Measurements from ENCODE around the gene BACH2. TPM values are rescaled to one million over a fixed set of nuclear protein-coding genes. Genes with fewer than 3 reads are reported as not detected.

Gene BACH2
- total RNA-seq, 5 donors from 2014 or later (not counting 1 experiment from before 2014, with no cell fraction given), result 81.9 to 196 (median 96.7) TPM

DNA sequence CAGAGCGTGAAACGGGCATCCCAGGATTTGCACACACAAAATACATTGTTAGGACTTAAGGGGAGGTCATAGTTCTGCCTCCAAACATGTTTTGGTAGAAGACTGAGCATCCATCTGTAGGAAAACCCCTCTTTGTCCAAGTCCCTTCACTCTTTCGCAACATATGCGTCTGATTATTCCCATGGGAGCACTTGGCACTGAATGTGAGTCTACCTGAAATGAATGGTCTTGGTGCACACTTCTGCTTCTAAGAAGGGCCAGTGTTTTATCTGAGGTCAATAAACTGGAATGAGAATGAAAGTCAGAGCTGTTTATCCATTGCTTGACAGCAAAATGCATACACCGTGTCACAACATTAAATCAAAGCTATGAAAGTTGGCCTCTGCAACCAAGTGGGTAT is 369.4 kb downstream of the BACH2 start:
- Mint-ChIP-seq H3K4me3 (no peak overlapping the region), H3K27ac (peak overlapping the region in 1 of 2 donors; percentile 23), H3K27me3 (peaks cover 0 to 2% of the 10 kb centered on the region in 2 donors), H3K9me3 (no peaks in the 10 kb centered on the region), H3K4me1 (peaks cover 38 to 60% (median 46%) of the 10 kb centered on the region in 3 donors), H3K36me3 (peaks cover 34% of the 10 kb centered on the region)
- H3K9me3 ChIP-seq, result no peaks in the 10 kb centered on the region
- H3K4me3 ChIP-seq (ENCODE audit: control insufficient read depth in 1 of 2, extremely low read depth in 1 of 2, low read length in 1 of 2), result no peak overlapping the region
- POLR2A ChIA-PET, result no interaction called here
- CTCF ChIA-PET, result no interaction called here
- DNase-seq (no peak), ATAC-seq (replicated peaks in 1 of 4) (no peak)
- H3K27me3 ChIP-seq (replicated peaks in 1 of 2; ENCODE audit: control insufficient read depth in 2 of 2, extremely low read depth in 1 of 2, insufficient read depth in 2 of 2, low read length in 1 of 2), result peaks cover 0 to 1% of the 10 kb centered on the region in 2 experiments
- 100% methylated on average over 1 of the region's 5 CpGs for WGBS (ENCODE audit: insufficient coverage)
- H3K27ac ChIP-seq (ENCODE audit: low read length), result no peak overlapping the region
- peaks cover 13 to 22% of the 10 kb centered on the region in 2 donors for H3K36me3 ChIP-seq (ENCODE audit: control insufficient read depth in 2 of 2, extremely low read depth in 1 of 2, insufficient read depth in 1 of 2, low read length in 1 of 2)
- H3K4me1 ChIP-seq (ENCODE audit: control insufficient read depth in 1 of 2, extremely low read depth in 1 of 2, insufficient read depth in 2 of 2, low read length in 2 of 2), result peaks cover 0 to 8% of the 10 kb centered on the region in 2 experiments

DNA sequence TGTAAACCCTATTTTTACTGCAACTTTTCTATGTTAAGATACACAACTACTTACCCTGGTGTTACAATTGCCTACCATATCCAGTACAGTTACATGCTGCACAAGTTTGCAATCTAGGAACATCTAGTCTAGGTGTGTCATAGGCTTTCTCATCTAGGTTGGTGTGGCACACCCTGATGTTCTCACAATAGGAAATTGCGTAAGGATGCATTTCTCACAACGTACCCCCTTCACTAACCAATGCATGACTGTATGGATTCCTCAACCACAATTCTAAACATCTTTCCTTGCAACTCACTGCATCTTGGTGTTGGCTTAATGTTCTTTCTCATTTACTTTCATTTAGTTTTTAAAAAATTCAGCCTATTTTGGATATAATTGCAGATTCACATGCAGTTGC is 370.8 kb downstream of the BACH2 start:
- no peak for ATAC-seq (replicated peaks in 1 of 4)
- POLR2A ChIA-PET, result no interaction called here
- H3K4me1 Mint-ChIP-seq, result peaks cover 38 to 58% (median 46%) of the 10 kb centered on the region in 3 donors

DNA sequence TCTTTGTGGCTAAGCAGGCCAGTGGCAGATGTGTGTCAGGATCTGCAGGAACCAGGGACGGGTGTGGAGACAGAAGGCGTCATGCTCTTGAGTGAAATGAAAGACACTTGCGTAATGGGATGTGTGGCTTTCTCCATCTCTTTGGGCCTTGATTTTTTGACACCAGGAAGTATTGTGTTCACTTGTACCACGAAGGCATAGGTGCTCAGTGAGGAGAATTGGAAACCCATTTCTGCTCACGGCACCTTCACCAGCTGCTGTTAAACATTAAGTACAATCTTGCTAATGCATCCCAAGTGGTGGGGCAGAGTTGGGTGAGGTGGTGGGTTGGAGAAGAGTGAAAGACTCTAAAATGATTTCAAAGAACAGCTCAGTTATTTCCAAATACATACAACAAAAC is 372.4 kb downstream of the BACH2 start:
- H3K9me3 ChIP-seq, result no peaks in the 10 kb centered on the region
- POLR2A ChIA-PET, result no interaction called here
- ATAC-seq (replicated peaks in 1 of 4), result no peak
- no peak overlapping the region for H3K27ac Mint-ChIP-seq
- peaks cover 0 to 2% of the 10 kb centered on the region in 2 donors for H3K27me3 Mint-ChIP-seq
- H3K36me3 Mint-ChIP-seq, result peaks cover 9% of the 10 kb centered on the region
- CTCF ChIA-PET, result interaction anchor here (0.6 to 1.0 kb wide), 2 partner anchors 16 to 55 kb away, joined by 3 to 5 read pairs; no protein-coding TSS in a partner anchor
- H3K27me3 ChIP-seq (replicated peaks in 1 of 2; ENCODE audit: control insufficient read depth in 2 of 2, extremely low read depth in 1 of 2, insufficient read depth in 2 of 2, low read length in 1 of 2), result peaks cover 0 to 11% of the 10 kb centered on the region in 2 experiments
- H3K4me1 ChIP-seq (ENCODE audit: control insufficient read depth in 1 of 2, extremely low read depth in 1 of 2, insufficient read depth in 2 of 2, low read length in 2 of 2), result peaks cover 0 to 8% of the 10 kb centered on the region in 2 experiments
- DNase-seq, result no peak
- H3K4me3 ChIP-seq (ENCODE audit: control insufficient read depth in 1 of 2, extremely low read depth in 1 of 2, low read length in 1 of 2), result no peak overlapping the region
- H3K27ac ChIP-seq (ENCODE audit: low read length), result no peak overlapping the region
- H3K4me1 Mint-ChIP-seq, result peaks cover 26 to 46% (median 34%) of the 10 kb centered on the region in 3 donors
- no peaks in the 10 kb centered on the region for H3K9me3 Mint-ChIP-seq
- 59% methylated on average over 3 of the region's 5 CpGs for WGBS (ENCODE audit: insufficient coverage)
- no peak overlapping the region for H3K4me3 Mint-ChIP-seq
- H3K36me3 ChIP-seq (ENCODE audit: control insufficient read depth in 2 of 2, extremely low read depth in 1 of 2, insufficient read depth in 1 of 2, low read length in 1 of 2), result peaks cover 0 to 9% of the 10 kb centered on the region in 2 donors

More for the DNA sequence above, 370.8 kb downstream of the BACH2 start:
- H3K27me3 Mint-ChIP-seq, result peaks cover 0 to 2% of the 10 kb centered on the region in 2 donors
- peaks cover 0 to 8% of the 10 kb centered on the region in 2 experiments for H3K4me1 ChIP-seq (ENCODE audit: control insufficient read depth in 1 of 2, extremely low read depth in 1 of 2, insufficient read depth in 2 of 2, low read length in 2 of 2)
- H3K9me3 ChIP-seq, result no peaks in the 10 kb centered on the region
- peaks cover 6 to 14% of the 10 kb centered on the region in 2 donors for H3K36me3 ChIP-seq (ENCODE audit: control insufficient read depth in 2 of 2, extremely low read depth in 1 of 2, insufficient read depth in 1 of 2, low read length in 1 of 2)
- no peak overlapping the region for H3K4me3 ChIP-seq (ENCODE audit: control insufficient read depth in 1 of 2, extremely low read depth in 1 of 2, low read length in 1 of 2)
- no peaks in the 10 kb centered on the region for H3K9me3 Mint-ChIP-seq
- no peak overlapping the region for H3K27ac ChIP-seq (ENCODE audit: low read length)
- CTCF ChIA-PET, result no interaction called here
- 70% methylated on average over 2 of the region's 2 CpGs for WGBS (ENCODE audit: insufficient coverage)
- peaks cover 0 to 11% of the 10 kb centered on the region in 2 experiments for H3K27me3 ChIP-seq (replicated peaks in 1 of 2; ENCODE audit: control insufficient read depth in 2 of 2, extremely low read depth in 1 of 2, insufficient read depth in 2 of 2, low read length in 1 of 2)
- H3K36me3 Mint-ChIP-seq, result peaks cover 19% of the 10 kb centered on the region
- no peak overlapping the region for H3K27ac Mint-ChIP-seq
- H3K4me3 Mint-ChIP-seq, result no peak overlapping the region
- DNase-seq, result no peak

- CTCF ChIA-PET, result interaction anchor here in 1 of 2 donors (2.6 kb wide), 1 partner anchor 19 kb away, joined by 9 read pairs; no protein-coding TSS in a partner anchor
Observed at GRCh38 chr6:89921691-89922090, 375.0 kb downstream of the BACH2 start.

DNA sequence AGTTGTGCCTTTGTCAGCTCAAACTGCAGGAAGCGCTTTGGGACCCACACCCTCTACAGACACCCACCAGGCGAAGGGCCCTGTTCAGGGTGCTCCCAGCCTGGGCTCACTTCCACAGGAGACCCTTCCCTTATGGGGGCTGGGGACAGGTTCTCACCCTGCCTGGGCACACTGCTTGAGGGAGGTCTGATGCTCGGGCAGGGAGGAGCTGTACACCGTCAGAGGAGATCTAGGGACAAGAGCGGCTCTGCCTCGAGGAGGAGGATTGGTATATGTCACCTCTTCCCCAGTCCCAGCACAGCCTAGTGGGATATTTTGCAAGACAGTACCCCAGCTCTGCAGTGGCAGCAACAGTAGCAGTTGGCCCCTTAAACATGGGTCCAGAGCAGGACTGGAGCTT is 375.4 kb downstream of the BACH2 start:
- no peaks in the 10 kb centered on the region for H3K4me1 ChIP-seq (ENCODE audit: control insufficient read depth in 1 of 2, extremely low read depth in 1 of 2, insufficient read depth in 2 of 2, low read length in 2 of 2)
- DNase-seq (no peak), ATAC-seq (replicated peaks in 1 of 4) (peak in 1 of 4 experiments; percentile 28)
- Mint-ChIP-seq H3K27me3 (peaks cover 2 to 4% of the 10 kb centered on the region in 2 donors), H3K27ac (no peak overlapping the region), H3K36me3 (peaks cover 11% of the 10 kb centered on the region), H3K9me3 (peaks cover 8 to 11% (median 9%) of the 10 kb centered on the region in 3 donors), H3K4me1 (peaks cover 9 to 15% (median 10%) of the 10 kb centered on the region in 3 donors), H3K4me3 (no peak overlapping the region)
- ChIA-PET CTCF (interaction anchor here in 1 of 2 donors (2.6 kb wide), 1 partner anchor 19 kb away, joined by 9 read pairs; no protein-coding TSS in a partner anchor), POLR2A (interaction anchor here in 1 of 2 donors (0.5 kb wide), 1 partner anchor 10 kb away, joined by 4 read pairs; no protein-coding TSS in a partner anchor)
- WGBS (ENCODE audit: insufficient coverage), result no CpG with 5 or more reads among the region's 6 CpGs
- H3K36me3 ChIP-seq (ENCODE audit: control insufficient read depth in 2 of 2, extremely low read depth in 1 of 2, insufficient read depth in 1 of 2, low read length in 1 of 2), result no peaks in the 10 kb centered on the region
- no peak overlapping the region for H3K4me3 ChIP-seq (ENCODE audit: control insufficient read depth in 1 of 2, extremely low read depth in 1 of 2, low read length in 1 of 2)
- H3K27ac ChIP-seq (ENCODE audit: low read length), result no peak overlapping the region
- no peaks in the 10 kb centered on the region for H3K9me3 ChIP-seq
- peaks cover 0 to 22% of the 10 kb centered on the region in 2 experiments for H3K27me3 ChIP-seq (replicated peaks in 1 of 2; ENCODE audit: control insufficient read depth in 2 of 2, extremely low read depth in 1 of 2, insufficient read depth in 2 of 2, low read length in 1 of 2)

More at GRCh38 chr6:89921691-89922090, 375.0 kb downstream of the BACH2 start:
- peaks cover 2 to 4% of the 10 kb centered on the region in 2 donors for H3K27me3 Mint-ChIP-seq
- peaks cover 0 to under 1% of the 10 kb centered on the region in 2 experiments for H3K4me1 ChIP-seq (ENCODE audit: control insufficient read depth in 1 of 2, extremely low read depth in 1 of 2, insufficient read depth in 2 of 2, low read length in 2 of 2)
- POLR2A ChIA-PET, result no interaction called here
- no peak overlapping the region for H3K4me3 Mint-ChIP-seq
- H3K27me3 ChIP-seq (replicated peaks in 1 of 2; ENCODE audit: control insufficient read depth in 2 of 2, extremely low read depth in 1 of 2, insufficient read depth in 2 of 2, low read length in 1 of 2), result peaks cover 0 to 22% of the 10 kb centered on the region in 2 experiments
- DNase-seq (no peak), ATAC-seq (replicated peaks in 1 of 4) (no peak)
- H3K27ac Mint-ChIP-seq, result no peak overlapping the region
- H3K9me3 Mint-ChIP-seq, result peaks cover 3 to 6% (median 4%) of the 10 kb centered on the region in 3 donors
- WGBS (ENCODE audit: insufficient coverage), result 96% methylated on average over 8 of the region's 10 CpGs
- peaks cover 14 to 20% (median 15%) of the 10 kb centered on the region in 3 donors for H3K4me1 Mint-ChIP-seq
- H3K4me3 ChIP-seq (ENCODE audit: control insufficient read depth in 1 of 2, extremely low read depth in 1 of 2, low read length in 1 of 2), result no peak overlapping the region
- no peaks in the 10 kb centered on the region for H3K9me3 ChIP-seq
- H3K36me3 ChIP-seq (ENCODE audit: control insufficient read depth in 2 of 2, extremely low read depth in 1 of 2, insufficient read depth in 1 of 2, low read length in 1 of 2), result no peaks in the 10 kb centered on the region
- no peak overlapping the region for H3K27ac ChIP-seq (ENCODE audit: low read length)
- H3K36me3 Mint-ChIP-seq, result peaks cover 6% of the 10 kb centered on the region

GRCh38 chr6:89917801-89918366 is 378.8 kb downstream of the BACH2 start:
- H3K36me3 ChIP-seq (ENCODE audit: control insufficient read depth in 2 of 2, extremely low read depth in 1 of 2, insufficient read depth in 1 of 2, low read length in 1 of 2), result no peaks in the 10 kb centered on the region
- POLR2A ChIA-PET, result no interaction called here
- H3K27me3 ChIP-seq (replicated peaks in 1 of 2; ENCODE audit: control insufficient read depth in 2 of 2, extremely low read depth in 1 of 2, insufficient read depth in 2 of 2, low read length in 1 of 2), result peaks cover 0 to 25% of the 10 kb centered on the region in 2 experiments
- no peak overlapping the region for H3K4me3 Mint-ChIP-seq
- no peak overlapping the region for H3K4me3 ChIP-seq (ENCODE audit: control insufficient read depth in 1 of 2, extremely low read depth in 1 of 2, low read length in 1 of 2)
- peaks cover 9 to 19% (median 13%) of the 10 kb centered on the region in 3 donors for H3K9me3 Mint-ChIP-seq
- H3K9me3 ChIP-seq, result no peaks in the 10 kb centered on the region
- H3K4me1 ChIP-seq (ENCODE audit: control insufficient read depth in 1 of 2, extremely low read depth in 1 of 2, insufficient read depth in 2 of 2, low read length in 2 of 2), result no peaks in the 10 kb centered on the region
- ATAC-seq (replicated peaks in 1 of 4), result no peak
- no peak for DNase-seq
- peaks cover 0 to 3% (median 0%) of the 10 kb centered on the region in 3 donors for H3K4me1 Mint-ChIP-seq
- H3K36me3 Mint-ChIP-seq, result peaks cover 12% of the 10 kb centered on the region
- WGBS (ENCODE audit: insufficient coverage), result 100% methylated on average over 2 of the region's 3 CpGs
- no peak overlapping the region for H3K27ac Mint-ChIP-seq
- CTCF ChIA-PET, result interaction anchor here in 1 of 2 donors (0.5 kb wide), 1 partner anchor 14 kb away, joined by 3 read pairs; no protein-coding TSS in a partner anchor
- peaks cover 2 to 4% of the 10 kb centered on the region in 2 donors for H3K27me3 Mint-ChIP-seq
- no peak overlapping the region for H3K27ac ChIP-seq (ENCODE audit: low read length)
